Germinal center (tissue), 1 donor: ENCODE results near the gene RAPGEF3.

Experiments
- DNase-seq: peaks from one replicate; pipeline ENCODE4 v3.0.0; 2012; ENCODE audit warnings: mixed read lengths, low spot score

The RAPGEF3 gene

DNA sequence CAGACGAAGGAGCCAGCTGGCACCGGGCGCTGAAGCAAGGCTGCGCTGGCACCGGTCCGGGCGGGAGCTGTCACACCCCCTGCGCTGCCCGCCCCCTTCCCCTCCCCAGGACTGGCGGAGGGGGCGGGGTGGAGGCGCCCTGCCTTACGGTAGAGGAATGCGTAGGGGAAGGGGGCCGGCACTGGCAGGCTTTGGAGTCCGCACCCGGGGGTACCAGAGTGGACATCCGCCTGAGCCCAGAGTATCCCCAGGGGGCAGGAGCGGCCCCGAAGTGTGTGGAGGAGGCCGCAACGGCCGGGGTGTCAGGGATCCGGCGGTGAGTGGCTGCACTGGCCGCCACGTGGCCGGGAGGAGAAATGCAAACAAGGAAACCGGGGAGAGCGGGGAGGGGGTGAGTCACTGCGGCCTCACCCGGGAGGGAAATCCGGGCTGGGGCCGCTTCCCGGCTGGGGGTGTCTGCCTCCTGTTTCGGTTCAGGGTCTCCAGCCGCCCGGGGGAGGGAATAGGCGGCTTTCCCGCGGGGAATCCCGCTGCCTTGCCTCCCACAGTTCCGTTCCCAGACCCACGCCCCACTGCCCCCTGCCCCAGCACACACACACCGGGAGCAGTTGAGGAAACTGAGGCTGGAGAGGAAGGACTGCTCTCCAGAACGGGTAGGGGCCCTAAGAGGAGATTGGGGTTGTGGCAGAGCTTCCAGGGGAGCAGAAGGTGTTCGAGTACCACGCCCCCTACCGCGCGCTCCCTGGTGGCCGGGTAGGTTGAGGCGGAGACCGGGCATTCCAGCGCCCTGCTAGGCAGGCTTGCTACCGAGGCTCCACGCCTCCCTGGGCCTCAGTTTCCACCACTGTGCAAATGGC, at the start of gene RAPGEF3:
TSS of gene RAPGEF3 (minus strand) at position 47 of the 857 bp plus-strand sequence. CDS start 324 bp downstream, outside the sequence.
- peak; percentile 81 for DNase-seq

DNA sequence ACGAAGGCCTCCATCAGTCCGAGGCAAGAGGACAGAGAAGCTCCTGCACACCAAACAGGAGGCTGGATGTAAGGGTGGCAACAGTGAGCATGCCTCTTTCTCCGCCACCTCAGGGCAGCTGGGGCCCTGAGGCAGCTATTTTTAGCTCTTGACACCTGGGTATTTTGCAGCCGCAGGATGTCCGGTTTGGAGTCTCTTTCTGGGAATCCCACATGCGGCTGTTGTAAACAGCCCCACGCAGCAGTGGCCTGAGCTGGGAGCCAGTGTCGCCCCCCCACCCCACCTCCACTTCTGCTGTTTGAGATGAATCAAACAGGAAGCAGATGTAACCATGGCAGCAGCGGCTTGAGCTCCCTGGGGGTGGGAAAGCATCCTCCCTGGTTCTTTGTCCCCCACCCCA, 49.4 kb upstream of the RAPGEF3 start:
- peak; percentile 65 for DNase-seq

- no peak for DNase-seq
These were observed 48.7 kb upstream of the RAPGEF3 start for GRCh38 chr12:47807338-47807737.

DNA sequence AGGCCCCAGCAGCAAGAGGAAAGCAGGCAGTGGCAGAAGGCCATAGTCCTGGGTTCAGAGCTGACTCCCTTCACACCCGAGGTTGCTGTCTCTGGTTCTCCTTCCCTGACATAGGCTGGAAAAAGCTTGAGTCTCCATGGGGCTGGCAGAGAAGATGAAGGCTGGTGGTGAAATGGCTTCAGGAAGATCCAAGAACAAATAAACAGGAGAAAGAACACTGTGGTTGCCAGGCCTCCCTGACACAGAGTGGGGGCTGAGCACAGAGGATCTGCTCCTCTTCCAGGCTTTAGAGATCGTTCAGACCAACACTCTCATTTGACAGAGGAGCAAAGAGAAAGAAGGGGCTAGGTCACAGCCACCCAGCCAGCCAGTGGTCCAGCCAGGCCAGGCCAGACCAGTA, 46.7 kb upstream of the RAPGEF3 start:
- no peak for DNase-seq

DNA sequence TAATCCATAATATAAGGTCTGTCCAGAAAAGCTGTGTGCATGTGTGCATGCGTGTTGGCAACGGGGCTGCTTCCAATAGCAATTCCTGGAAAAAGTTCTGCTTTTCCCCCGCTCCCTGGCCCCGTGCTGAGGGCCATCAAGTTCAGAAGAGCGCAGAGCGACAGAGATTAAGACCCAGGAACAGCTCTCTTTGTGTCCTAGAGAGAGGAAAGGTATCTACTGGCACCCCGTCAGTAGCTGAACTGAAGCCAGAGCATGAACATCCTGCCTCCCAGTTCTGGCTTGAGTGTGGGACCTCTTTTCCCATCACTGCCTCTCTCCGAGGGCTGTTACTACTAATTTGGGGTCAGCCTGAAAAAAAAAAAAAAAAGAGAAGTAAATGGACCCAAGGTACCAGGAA, 45.5 kb upstream of the RAPGEF3 start:
- DNase-seq: no peak

GRCh38 chr12:47803191-47803875, 44.7 kb upstream of the RAPGEF3 start:
- no peak for DNase-seq

DNA sequence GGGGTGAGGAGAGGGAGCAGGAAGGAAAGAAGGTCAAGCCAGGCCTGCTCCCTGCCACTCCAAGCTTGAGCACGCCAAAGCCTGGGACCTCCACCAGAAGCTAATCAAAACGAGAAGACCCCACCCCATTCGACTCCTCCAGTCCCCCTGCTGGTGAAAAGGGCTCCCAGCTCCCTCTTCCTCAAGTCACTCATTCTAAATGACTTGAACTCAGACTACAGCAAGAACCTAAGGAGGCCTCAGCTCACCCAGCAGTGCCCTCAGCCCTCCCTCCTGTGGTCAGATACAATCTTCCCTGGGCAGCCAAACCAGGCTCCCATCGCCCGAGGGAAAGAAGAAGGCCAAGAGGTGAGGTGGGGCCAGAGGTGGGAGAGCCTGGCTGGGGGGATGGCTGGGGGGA, 43.6 kb upstream of the RAPGEF3 start:
- no peak for DNase-seq

GRCh38 chr12:47801904-47802246, 43.2 kb upstream of the RAPGEF3 start:
- DNase-seq: no peak

- no peak for DNase-seq
These were observed 42.7 kb upstream of the RAPGEF3 start for GRCh38 chr12:47801170-47801903.

- no peak for DNase-seq
These were observed 41.9 kb upstream of the RAPGEF3 start for GRCh38 chr12:47800582-47800981.

- DNase-seq: no peak
These were observed 40.8 kb upstream of the RAPGEF3 start for GRCh38 chr12:47799357-47799955.

- no peak for DNase-seq
These were observed 39.8 kb upstream of the RAPGEF3 start for GRCh38 chr12:47798382-47798948.

- DNase-seq: no peak
These were observed 38.8 kb upstream of the RAPGEF3 start for GRCh38 chr12:47797441-47797840.

DNA sequence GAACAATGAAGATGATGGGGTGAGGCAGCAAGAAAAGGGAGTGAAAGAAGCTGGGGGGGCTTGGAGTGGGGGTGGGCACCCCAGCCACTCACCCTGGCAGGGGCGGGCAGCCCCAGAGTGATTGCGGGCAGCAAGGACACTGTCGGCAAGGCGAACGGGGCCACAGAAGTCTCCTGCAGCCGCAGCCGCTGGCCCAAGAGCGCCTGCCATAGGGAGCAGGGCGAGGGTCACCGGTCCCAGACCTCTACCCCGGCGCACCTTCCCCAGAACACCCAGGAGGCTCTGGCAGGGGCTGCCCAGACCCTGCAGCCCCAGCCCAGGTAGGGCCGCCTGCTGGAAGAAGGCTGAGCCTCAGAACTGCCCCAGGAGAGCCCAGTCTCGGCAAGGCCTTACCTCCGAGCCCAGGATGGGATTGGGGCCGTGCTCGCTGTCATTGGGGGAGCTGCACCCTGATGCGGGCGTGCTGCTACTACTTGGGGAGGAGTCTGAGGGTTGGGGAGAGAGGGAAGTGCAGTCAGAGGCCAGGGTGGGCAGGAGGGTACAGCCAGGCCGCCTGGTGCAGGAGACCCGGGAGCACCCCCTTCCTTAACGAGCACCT, 37.2 kb upstream of the RAPGEF3 start:
- DNase-seq: no peak

GRCh38 chr12:47795121-47795813, 36.6 kb upstream of the RAPGEF3 start:
- DNase-seq: no peak

DNA sequence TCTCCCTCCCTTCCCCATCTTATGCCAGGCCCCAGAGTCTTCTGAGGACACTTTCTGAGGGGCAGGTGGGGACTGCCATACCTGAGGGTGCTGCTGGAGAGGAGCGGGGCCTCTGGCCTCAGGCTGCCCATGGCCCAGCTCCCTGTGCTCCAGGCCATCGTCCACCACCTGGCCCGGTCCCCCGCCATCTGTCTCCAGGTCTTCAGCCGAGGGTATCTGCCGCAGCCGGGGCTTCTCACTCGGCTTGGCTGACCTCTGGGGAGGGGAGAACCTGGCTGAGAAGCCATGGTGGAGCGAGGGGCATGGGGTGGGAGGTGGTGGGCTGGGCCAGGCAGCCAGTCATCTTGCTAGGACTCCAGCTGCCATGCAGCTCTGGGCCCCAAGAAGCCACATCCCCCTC, 36.0 kb upstream of the RAPGEF3 start:
- DNase-seq: no peak

DNA sequence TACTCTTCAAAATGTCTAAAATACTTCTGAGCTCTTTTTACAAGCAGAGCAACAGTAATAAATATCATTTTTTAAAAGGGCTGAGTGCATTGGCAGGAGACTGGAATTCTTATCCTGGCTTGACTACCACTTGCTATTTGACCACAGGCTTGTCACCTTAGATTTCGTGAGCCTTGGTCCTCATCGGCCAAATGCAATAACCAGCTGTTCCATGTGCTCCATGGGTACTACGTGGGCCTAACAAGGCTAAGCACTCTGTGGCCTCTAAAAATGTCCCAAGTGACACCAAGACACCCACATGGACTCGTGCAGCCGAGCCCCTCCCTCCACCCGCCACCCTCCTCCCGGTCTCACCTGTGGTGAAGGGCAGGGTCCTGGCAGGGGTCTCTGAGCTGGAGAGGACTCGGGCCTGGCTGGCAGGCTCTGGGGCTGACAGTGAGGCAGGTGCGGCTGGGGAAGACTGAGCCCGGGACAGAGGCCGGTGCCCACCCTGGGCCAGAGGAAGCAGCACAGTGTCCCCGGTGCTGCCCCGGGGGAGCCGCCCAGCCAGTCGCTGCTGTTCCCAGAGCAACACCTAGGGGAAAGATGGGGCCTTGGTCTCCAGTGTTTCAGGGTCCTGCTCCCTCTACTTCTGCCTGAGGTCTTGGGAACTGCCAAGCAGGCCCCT, 34.5 kb upstream of the RAPGEF3 start:
- DNase-seq: no peak

GRCh38 chr12:47791874-47792273, 33.2 kb upstream of the RAPGEF3 start:
- DNase-seq: no peak

DNA sequence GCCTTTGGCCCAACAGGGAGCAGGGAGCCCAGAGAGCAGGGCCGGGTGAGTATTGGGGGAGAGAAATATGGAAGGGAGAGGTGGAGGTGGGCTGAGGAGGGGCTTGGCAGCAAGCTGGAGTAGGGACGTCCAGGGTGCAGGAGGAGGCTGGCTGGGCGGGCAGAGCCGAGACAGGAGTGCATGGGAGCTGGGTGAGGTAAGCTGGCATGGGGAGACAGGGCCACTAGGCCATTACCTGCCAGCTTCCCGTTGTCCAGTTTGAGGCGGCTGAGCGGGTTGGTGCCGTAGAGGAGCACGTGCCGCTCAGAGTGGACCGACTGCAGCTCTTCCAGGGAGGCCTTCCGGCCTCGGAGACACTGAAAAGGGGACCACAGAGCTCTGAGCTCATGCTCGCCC, 32.7 kb upstream of the RAPGEF3 start:
- DNase-seq: no peak

- DNase-seq: no peak
These were observed 32.1 kb upstream of the RAPGEF3 start for GRCh38 chr12:47790676-47791350.
